Measurements from ENCODE around the gene PDPK1. TPM values are rescaled to one million over a fixed set of nuclear protein-coding genes. Genes with fewer than 3 reads are reported as not detected.
A peak's percentile ranks its signal among the peaks of the same experiment; 100 is the strongest.

The PDPK1 gene
- total and polyA plus RNA-seq, 2 of the 4 experiments (the other 2 are of a cell fraction): 10.6 to 27.3 TPM

GRCh38 chr16:2507052-2507659, 30.7 kb upstream of the PDPK1 start:
- H2BK120ac ChIP-seq (ENCODE audit: low read depth, low read length): no peak overlapping the region
- H2BK20ac ChIP-seq (ENCODE audit: low read depth, low read length): no peak overlapping the region
- H3K4me3 ChIP-seq (ENCODE audit: insufficient read depth, low read depth, low read length): no peak overlapping the region
- dilution Hi-C loops (cut with HindIII; ENCODE audit: low sequenced_read_pairs, unreplicated experiment) (no loop called here), in situ Hi-C loops (cut with MboI; ENCODE audit: low sequenced_read_pairs) (loop anchor here (10.0 kb wide), 1 partner anchor 252 kb away; the partner anchor contains the start of gene ECI1), intact Hi-C loops (cut with micrococcal nuclease) (no loop called here)
- no peak overlapping the region for H3K23ac ChIP-seq (ENCODE audit: low read depth, low read length)
- no peak overlapping the region for H3K4me2 ChIP-seq (ENCODE audit: low read depth, low read length)
- ChIA-PET CTCF (interaction anchor here (0.6 kb wide), 1 partner anchor 44 kb away, joined by 5 read pairs; no protein-coding TSS in a partner anchor), POLR2A (ENCODE audit: unreplicated experiment) (no interaction called here)
- no peak overlapping the region for H2AFZ ChIP-seq (replicated peaks; ENCODE audit: low read length, poor library complexity)
- H3K27ac ChIP-seq (ENCODE audit: insufficient read depth, low read length): no peak overlapping the region
- peaks cover 3% of the 10 kb centered on the region; the same call in 1 of the 2 replicates for H3K9me1 ChIP-seq (ENCODE audit: insufficient read depth, low read length)
- no peak for ATAC-seq (ENCODE audit: low read depth)
- H3K9me3 ChIP-seq (ENCODE audit: control insufficient read depth, insufficient read depth, low read length): no peaks in the 10 kb centered on the region
- H3K9ac ChIP-seq (ENCODE audit: low read depth, low read length): no peak overlapping the region
- H2BK15ac ChIP-seq (ENCODE audit: low read depth, low read length): no peak overlapping the region
- WGBS, 2 experiments (ENCODE audit: extremely low coverage in 2 of 2, insufficient read length in 1 of 2): 87% methylated on average over 14 of the region's 14 CpGs; no CpG with 5 or more reads in 1 of the 2 experiments
- no peak overlapping the region for H3K4ac ChIP-seq (ENCODE audit: low read depth, low read length)
- no peak overlapping the region for H4K8ac ChIP-seq (ENCODE audit: low read depth in 2 of 2, low read length in 2 of 2)
- no peak overlapping the region for H3K56ac ChIP-seq (ENCODE audit: extremely low read depth, insufficient read depth, low read length)
- no peak overlapping the region for H3K18ac ChIP-seq (ENCODE audit: low read depth, low read length)
- BruUV-seq (replicated peaks): no TSS peak
- H4K91ac ChIP-seq (ENCODE audit: insufficient read depth, low read depth, low read length): no peak overlapping the region
- no peak for TF ChIP-seq RCOR1 (IDR thresholded peaks at IDR 0.05; ENCODE audit: insufficient replicate concordance, low read length)
- TF ChIP-seq CHD1 (IDR thresholded peaks at IDR 0.05; ENCODE audit: low read depth, low read length): no peak
- TF ChIP-seq MAZ (IDR thresholded peaks at IDR 0.05; ENCODE audit: borderline replicate concordance, low read depth, low read length): no peak
- TF ChIP-seq MAFK (IDR thresholded peaks at IDR 0.05; ENCODE audit: low read depth, low read length): no peak
- no peak for TF ChIP-seq SMC3 (IDR thresholded peaks at IDR 0.05; ENCODE audit: low read depth, low read length)
- no peak for TF ChIP-seq CEBPB (IDR thresholded peaks at IDR 0.05; ENCODE audit: low read depth, low read length)
- TF ChIP-seq FOS (IDR thresholded peaks at IDR 0.05; ENCODE audit: low read depth, low read length): no peak
- TF ChIP-seq, protein P1, sequence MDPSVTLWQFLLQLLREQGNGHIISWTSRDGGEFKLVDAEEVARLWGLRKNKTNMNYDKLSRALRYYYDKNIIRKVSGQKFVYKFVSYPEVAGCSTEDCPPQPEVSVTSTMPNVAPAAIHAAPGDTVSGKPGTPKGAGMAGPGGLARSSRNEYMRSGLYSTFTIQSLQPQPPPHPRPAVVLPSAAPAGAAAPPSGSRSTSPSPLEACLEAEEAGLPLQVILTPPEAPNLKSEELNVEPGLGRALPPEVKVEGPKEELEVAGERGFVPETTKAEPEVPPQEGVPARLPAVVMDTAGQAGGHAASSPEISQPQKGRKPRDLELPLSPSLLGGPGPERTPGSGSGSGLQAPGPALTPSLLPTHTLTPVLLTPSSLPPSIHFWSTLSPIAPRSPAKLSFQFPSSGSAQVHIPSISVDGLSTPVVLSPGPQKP (IDR thresholded peaks at IDR 0.05; ENCODE audit: borderline replicate concordance, low read depth, low read length): no peak
- TF ChIP-seq RAD21 (IDR thresholded peaks at IDR 0.05; ENCODE audit: low read length): no peak
- TF ChIP-seq CTCF (conservative IDR thresholded peaks at IDR 0.05; ENCODE audit: low read depth, low read length): no peak
- no peak for TF ChIP-seq POLR2A (IDR thresholded peaks at IDR 0.05; ENCODE audit: low read depth, low read length)
- H3K14ac ChIP-seq (replicated peaks; ENCODE audit: low read depth, low read length): no peak overlapping the region
- no peak overlapping the region for H2AK5ac ChIP-seq (ENCODE audit: low read depth, low read length)
- H4K20me1 ChIP-seq (ENCODE audit: insufficient read depth, low read length): 0 out of 2 replicates have a peak, but pooled peaks cover 2% of the 10 kb centered on the region
- H4K5ac ChIP-seq (ENCODE audit: low read depth, low read length): no peak overlapping the region
- no peak overlapping the region for H2BK5ac ChIP-seq (ENCODE audit: low read depth, low read length, poor library complexity, severe bottlenecking)
- peaks cover 0 to 11% of the 10 kb centered on the region in 2 experiments; a peak in 1 of 4 replicates for H3K79me1 ChIP-seq (ENCODE audit: low read depth in 1 of 2, low read length in 2 of 2)
- no peak for DNase-seq
- peaks cover 12% of the 10 kb centered on the region for H3K4me1 ChIP-seq (ENCODE audit: control insufficient read depth, insufficient read depth, low read length)
- peak overlapping the region; percentile 10 for H2AK9ac ChIP-seq (replicated peaks; ENCODE audit: low read depth, low read length, poor library complexity)
- H3K36me3 ChIP-seq (ENCODE audit: control insufficient read depth, insufficient read depth, low read length): no peaks in the 10 kb centered on the region
- no peaks in the 10 kb centered on the region for H3K27me3 ChIP-seq (ENCODE audit: control insufficient read depth, insufficient read depth, low read length)

All from IMR-90 (cell line).